GM23248 (cell line): ENCODE data around the gene RPS3. TPM values are rescaled to one million over a fixed set of nuclear protein-coding genes. Genes with fewer than 3 reads are reported as not detected.

Source experiments
- DNase-seq: peaks from one replicate; pipeline ENCODE4 v3.0.0-alpha.2; 2015
- H2AFZ ChIP-seq: fragments of 200-600 bp; sonication (generic); 2 replicates; pipeline ENCODE4 v1.6.1; 2016; ENCODE audit warnings: antibody characterized with exemption
- H3F3A ChIP-seq: fragments of 200-600 bp; sonication (generic); 2 replicates; pipeline ENCODE4 v1.6.1; 2016; ENCODE audit warnings: mild to moderate bottlenecking, antibody characterized with exemption, mixed run types; ENCODE audit not compliant: insufficient read depth
- H3K27ac ChIP-seq: fragments of 200-600 bp; sonication (generic); 2 replicates; pipeline ENCODE4 v1.5.1; 2016; ENCODE audit warnings: mild to moderate bottlenecking
- H3K27me3 ChIP-seq: fragments of 200-600 bp; sonication (generic); replicated peaks from 2 replicates; pipeline ENCODE4 v1.6.1; 2016; ENCODE audit warnings: mild to moderate bottlenecking; ENCODE audit not compliant: insufficient read depth
- H3K36me3 ChIP-seq: fragments of 200-600 bp; sonication (generic); 2 replicates; pipeline ENCODE4 v1.6.1; 2016; ENCODE audit warnings: low read depth, mild to moderate bottlenecking
- H3K4me1 ChIP-seq: fragments of 200-600 bp; sonication (generic); 2 replicates; pipeline ENCODE4 v1.6.1; 2016; ENCODE audit warnings: mild to moderate bottlenecking; ENCODE audit not compliant: insufficient read depth
- H3K4me2 ChIP-seq: fragments of 200-600 bp; sonication (generic); one replicate; pipeline ENCODE4 v1.6.1; 2016; ENCODE audit warnings: mild to moderate bottlenecking; ENCODE audit not compliant: unreplicated experiment
- H3K4me3 ChIP-seq: fragments of 200-600 bp; sonication (generic); 2 replicates; pipeline ENCODE4 v1.5.1; 2016; ENCODE audit warnings: mild to moderate bottlenecking
- H3K79me2 ChIP-seq: fragments of 200-600 bp; sonication (generic); 2 replicates; pipeline ENCODE4 v1.6.1; 2016; ENCODE audit warnings: mild to moderate bottlenecking; ENCODE audit not compliant: insufficient read depth
- H3K9ac ChIP-seq: fragments of 200-600 bp; sonication (generic); 2 replicates; pipeline ENCODE4 v1.6.1; 2016; ENCODE audit warnings: mild to moderate bottlenecking
- H3K9me2 ChIP-seq: fragments of 200-600 bp; sonication (generic); 2 replicates; pipeline ENCODE4 v1.6.1; 2016; ENCODE audit warnings: mixed run types, mild to moderate bottlenecking, moderate library complexity; ENCODE audit not compliant: insufficient read depth
- H3K9me3 ChIP-seq: fragments of 200-600 bp; sonication (generic); one replicate; pipeline ENCODE4 v1.6.1; 2017; ENCODE audit warnings: low read depth
- H4K20me1 ChIP-seq: fragments of 200-600 bp; sonication (generic); 2 replicates; pipeline ENCODE4 v1.6.0; 2016; ENCODE audit not compliant: insufficient read depth
- EZH2 ChIP-seq: fragments of 200-600 bp; sonication (generic); IDR thresholded peaks from 2 replicates; pipeline ENCODE4 v1.6.1; 2018; ENCODE audit warnings: antibody characterized with exemption, mild to moderate bottlenecking; ENCODE audit not compliant: insufficient read depth, poor library complexity, severe bottlenecking
- EZH2phosphoT487 ChIP-seq: fragments of 200-600 bp; sonication (generic); IDR thresholded peaks from 2 replicates; pipeline ENCODE4 v1.6.1; 2018; ENCODE audit warnings: antibody characterized with exemption, moderate library complexity, mild to moderate bottlenecking, low read depth; ENCODE audit not compliant: insufficient read depth
- WGBS, 2 experiments: methylation state at CpG; one replicate each; pipeline ENCODE4 v1.1.6; 2015 to 2017; ENCODE audit warnings: low lambda C conversion rate in 2 of 2, low coverage in 1 of 2; ENCODE audit errors: missing lambda C conversion rate in 2 of 2; 5-methylcytosine and 5-hydroxymethylcytosine counted together
- in situ Hi-C: fragments of 300-500 bp; cut with MboI; formaldehyde crosslinking; loops from 2 replicates; pipeline ENCODE4 v1.15.0; 2020
- polyA plus RNA-seq: library from polyadenylated mRNA; unstranded; fragments of >200 nt; fragmentation: Nextera tagmentation; extraction: Ambion mirVana; gene quantifications from 2 replicates; pipeline ENCODE4 v1.2.1, GENCODE V29; 2016
- total RNA-seq: library from RNA; depleted of rRNA; stranded (reverse); fragments of >200 nt; shearing (Covaris generic); gene quantifications from 2 replicates; pipeline ENCODE4 v1.2.3, GENCODE V29; 2014

RPS3 gene
- total and polyA plus RNA-seq, 2 experiments from 2014 or later: 896 to 1,048 TPM

GRCh38 chr11:75351541-75351790, 47.9 kb upstream of the RPS3 start, which contains the start of gene ARRB1:
TSS of gene ARRB1 (minus strand) at chr11:75351661. CDS start at chr11:75351607, 54 bp downstream.
- in situ Hi-C loops: no loop called here
- no peak within 1 kb of the TSS for H3K27ac ChIP-seq
- H3K9me3 ChIP-seq: no peaks in the 10 kb centered on the region
- peaks cover 49% of the 10 kb centered on the region for H3F3A ChIP-seq
- TF ChIP-seq EZH2phosphoT487 (no peak), EZH2 (no peak)
- peak within 1 kb of the TSS; percentile 95 for H2AFZ ChIP-seq
- no peaks in the 10 kb centered on the region for H4K20me1 ChIP-seq
- peak within 1 kb of the TSS; percentile 80 for H3K4me3 ChIP-seq
- whole genome bisulfite sequencing, 2 experiments: 1 to 3% methylated on average over 15 to 29 of the region's 38 CpGs
- no peaks in the 10 kb centered on the region for H3K9me2 ChIP-seq
- H3K36me3 ChIP-seq: no peaks in the 10 kb centered on the region
- H3K4me2 ChIP-seq: peak within 1 kb of the TSS; percentile 94
- H3K9ac ChIP-seq: peak within 1 kb of the TSS; percentile 81
- DNase-seq: no peak
- H3K79me2 ChIP-seq: no peaks in the 10 kb centered on the region
- no peaks in the 10 kb centered on the region for H3K27me3 ChIP-seq
- peaks cover 17% of the 10 kb centered on the region for H3K4me1 ChIP-seq

GRCh38 chr11:75351791-75352587, 47.3 kb upstream of the RPS3 start:
- H3K9ac ChIP-seq: peak overlapping the region; percentile 81
- peak overlapping the region; percentile 95 for H2AFZ ChIP-seq
- H3K4me3 ChIP-seq: peak overlapping the region; percentile 80
- in situ Hi-C loops: no loop called here
- H3K9me2 ChIP-seq: no peaks in the 10 kb centered on the region
- 2 to 3% methylated on average over 37 to 56 of the region's 64 CpGs for WGBS, 2 experiments
- peak; percentile 71 for DNase-seq
- no peaks in the 10 kb centered on the region for H4K20me1 ChIP-seq
- no peaks in the 10 kb centered on the region for H3K79me2 ChIP-seq
- peaks cover 14% of the 10 kb centered on the region for H3K4me1 ChIP-seq
- H3F3A ChIP-seq: peaks cover 45% of the 10 kb centered on the region
- no peak for TF ChIP-seq EZH2
- no peak for TF ChIP-seq EZH2phosphoT487
- H3K36me3 ChIP-seq: no peaks in the 10 kb centered on the region
- H3K9me3 ChIP-seq: no peaks in the 10 kb centered on the region
- H3K4me2 ChIP-seq: peak overlapping the region; percentile 94
- no peaks in the 10 kb centered on the region for H3K27me3 ChIP-seq
- H3K27ac ChIP-seq: no peak overlapping the region

GRCh38 chr11:75352588-75353206, 46.6 kb upstream of the RPS3 start:
- H3K9ac ChIP-seq: peak overlapping the region; percentile 81; the same call in 1 of the 2 replicates
- peaks cover 6% of the 10 kb centered on the region for H3K4me1 ChIP-seq
- H3K27me3 ChIP-seq: no peaks in the 10 kb centered on the region
- DNase-seq: no peak
- peak overlapping the region; percentile 80 for H3K4me3 ChIP-seq
- in situ Hi-C loops: no loop called here
- TF ChIP-seq EZH2 (no peak), EZH2phosphoT487 (no peak)
- H3K9me3 ChIP-seq: no peaks in the 10 kb centered on the region
- no peaks in the 10 kb centered on the region for H3K79me2 ChIP-seq
- H3K4me2 ChIP-seq: peak overlapping the region; percentile 94
- peaks cover 38% of the 10 kb centered on the region for H3F3A ChIP-seq
- H4K20me1 ChIP-seq: no peaks in the 10 kb centered on the region
- no peaks in the 10 kb centered on the region for H3K36me3 ChIP-seq
- no peaks in the 10 kb centered on the region for H3K9me2 ChIP-seq
- H3K27ac ChIP-seq: no peak overlapping the region
- WGBS, 2 experiments: 44 to 50% methylated on average over 5 of the region's 5 CpGs
- peak overlapping the region; percentile 95 for H2AFZ ChIP-seq

GRCh38 chr11:75355051-75355450, 44.3 kb upstream of the RPS3 start:
- H3K9me3 ChIP-seq: no peaks in the 10 kb centered on the region
- no peak overlapping the region for H3K4me2 ChIP-seq
- H4K20me1 ChIP-seq: no peaks in the 10 kb centered on the region
- TF ChIP-seq EZH2phosphoT487: no peak
- no peak for TF ChIP-seq EZH2
- H3K27me3 ChIP-seq: no peaks in the 10 kb centered on the region
- 79 to 84% methylated on average over 10 of the region's 10 CpGs for WGBS, 2 experiments
- no peak overlapping the region for H2AFZ ChIP-seq
- no peak overlapping the region for H3K27ac ChIP-seq
- H3K36me3 ChIP-seq: no peaks in the 10 kb centered on the region
- H3K9ac ChIP-seq: no peak overlapping the region
- H3K79me2 ChIP-seq: no peaks in the 10 kb centered on the region
- H3K4me3 ChIP-seq: no peak overlapping the region
- in situ Hi-C loops: no loop called here
- DNase-seq: no peak
- peaks cover 16% of the 10 kb centered on the region for H3F3A ChIP-seq
- no peaks in the 10 kb centered on the region for H3K9me2 ChIP-seq
- no peaks in the 10 kb centered on the region for H3K4me1 ChIP-seq
